ENCODE measurements around the gene FZD4.
A peak's percentile ranks its signal among the peaks of the same experiment; 100 is the strongest.

FZD4 gene

DNA sequence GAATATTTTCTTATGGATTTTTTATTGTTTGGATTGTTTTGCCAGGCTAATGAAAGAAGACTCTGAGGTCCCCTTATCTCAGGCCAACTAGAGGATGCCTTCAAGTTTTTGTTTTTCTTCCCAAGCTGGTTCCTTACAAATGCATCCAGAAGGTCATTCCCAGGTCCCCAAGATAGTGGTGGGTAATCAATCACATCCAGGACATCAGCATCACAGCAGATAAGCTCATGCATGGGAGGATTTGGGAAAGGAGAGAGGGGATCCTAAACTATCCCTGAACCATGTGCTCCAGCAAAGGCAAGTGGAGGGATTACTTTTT is 20.7 kb downstream of the FZD4 start:
- no peak overlapping the region for H3K4me3 ChIP-seq (ENCODE audit: low read depth, low read length)
- no peak for DNase-seq (ENCODE audit: low read depth)
- TF ChIP-seq POLR2A (IDR thresholded peaks at IDR 0.05; ENCODE audit: extremely low read depth, insufficient read length) (no peak), MYC (IDR thresholded peaks at IDR 0.05; ENCODE audit: low read depth, low read length) (no peak)
- TF ChIP-seq, protein P1, sequence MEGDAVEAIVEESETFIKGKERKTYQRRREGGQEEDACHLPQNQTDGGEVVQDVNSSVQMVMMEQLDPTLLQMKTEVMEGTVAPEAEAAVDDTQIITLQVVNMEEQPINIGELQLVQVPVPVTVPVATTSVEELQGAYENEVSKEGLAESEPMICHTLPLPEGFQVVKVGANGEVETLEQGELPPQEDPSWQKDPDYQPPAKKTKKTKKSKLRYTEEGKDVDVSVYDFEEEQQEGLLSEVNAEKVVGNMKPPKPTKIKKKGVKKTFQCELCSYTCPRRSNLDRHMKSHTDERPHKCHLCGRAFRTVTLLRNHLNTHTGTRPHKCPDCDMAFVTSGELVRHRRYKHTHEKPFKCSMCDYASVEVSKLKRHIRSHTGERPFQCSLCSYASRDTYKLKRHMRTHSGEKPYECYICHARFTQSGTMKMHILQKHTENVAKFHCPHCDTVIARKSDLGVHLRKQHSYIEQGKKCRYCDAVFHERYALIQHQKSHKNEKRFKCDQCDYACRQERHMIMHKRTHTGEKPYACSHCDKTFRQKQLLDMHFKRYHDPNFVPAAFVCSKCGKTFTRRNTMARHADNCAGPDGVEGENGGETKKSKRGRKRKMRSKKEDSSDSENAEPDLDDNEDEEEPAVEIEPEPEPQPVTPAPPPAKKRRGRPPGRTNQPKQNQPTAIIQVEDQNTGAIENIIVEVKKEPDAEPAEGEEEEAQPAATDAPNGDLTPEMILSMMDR (IDR thresholded peaks at IDR 0.05; ENCODE audit: low read depth, low read length), result no peak
- TF ChIP-seq, protein P2, sequence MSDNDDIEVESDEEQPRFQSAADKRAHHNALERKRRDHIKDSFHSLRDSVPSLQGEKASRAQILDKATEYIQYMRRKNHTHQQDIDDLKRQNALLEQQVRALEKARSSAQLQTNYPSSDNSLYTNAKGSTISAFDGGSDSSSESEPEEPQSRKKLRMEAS (IDR thresholded peaks at IDR 0.05; ENCODE audit: low read depth, low read length), result no peak

DNA sequence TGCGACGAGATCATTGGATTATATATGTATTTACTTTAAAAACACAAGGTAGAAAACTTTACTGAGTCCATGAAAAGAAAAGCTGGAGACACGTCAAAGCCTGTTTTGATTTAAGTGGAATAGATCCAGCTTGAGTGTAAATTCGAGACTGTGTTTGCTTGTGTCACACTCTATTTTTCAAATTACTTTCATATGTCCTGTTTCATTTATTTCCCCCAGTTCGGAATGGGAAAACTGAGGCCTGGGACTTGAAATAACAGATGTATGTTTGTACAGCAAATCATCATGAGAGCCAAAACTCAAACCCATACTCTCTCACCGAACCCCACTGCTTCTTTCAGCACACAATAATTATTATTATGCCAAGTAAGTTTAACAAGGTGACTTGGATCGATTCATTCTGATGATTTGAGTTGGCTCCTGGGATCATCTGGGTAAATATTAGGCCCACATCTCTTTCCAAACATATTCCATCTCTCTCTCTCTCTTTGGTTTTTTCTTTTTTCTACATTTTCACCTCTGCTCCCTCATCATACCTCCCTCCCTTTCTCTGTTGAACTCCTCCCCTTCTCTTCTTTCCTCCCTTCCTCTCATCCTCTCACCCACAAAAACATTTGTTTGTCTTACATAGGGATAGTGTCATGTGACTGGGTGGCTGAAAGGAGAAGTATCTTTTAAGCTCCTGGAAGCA is 21.2 kb downstream of the FZD4 start:
- TF ChIP-seq, protein P1 (IDR thresholded peaks at IDR 0.05; ENCODE audit: low read depth, low read length), result no peak
- TF ChIP-seq, protein P2 (IDR thresholded peaks at IDR 0.05; ENCODE audit: low read depth, low read length), result no peak
- TF ChIP-seq MYC (IDR thresholded peaks at IDR 0.05; ENCODE audit: low read depth, low read length), result no peak
- TF ChIP-seq POLR2A (IDR thresholded peaks at IDR 0.05; ENCODE audit: extremely low read depth, insufficient read length), result no peak
- H3K4me3 ChIP-seq (ENCODE audit: low read depth, low read length), result no peak overlapping the region
- no peak for DNase-seq (ENCODE audit: low read depth)

DNA sequence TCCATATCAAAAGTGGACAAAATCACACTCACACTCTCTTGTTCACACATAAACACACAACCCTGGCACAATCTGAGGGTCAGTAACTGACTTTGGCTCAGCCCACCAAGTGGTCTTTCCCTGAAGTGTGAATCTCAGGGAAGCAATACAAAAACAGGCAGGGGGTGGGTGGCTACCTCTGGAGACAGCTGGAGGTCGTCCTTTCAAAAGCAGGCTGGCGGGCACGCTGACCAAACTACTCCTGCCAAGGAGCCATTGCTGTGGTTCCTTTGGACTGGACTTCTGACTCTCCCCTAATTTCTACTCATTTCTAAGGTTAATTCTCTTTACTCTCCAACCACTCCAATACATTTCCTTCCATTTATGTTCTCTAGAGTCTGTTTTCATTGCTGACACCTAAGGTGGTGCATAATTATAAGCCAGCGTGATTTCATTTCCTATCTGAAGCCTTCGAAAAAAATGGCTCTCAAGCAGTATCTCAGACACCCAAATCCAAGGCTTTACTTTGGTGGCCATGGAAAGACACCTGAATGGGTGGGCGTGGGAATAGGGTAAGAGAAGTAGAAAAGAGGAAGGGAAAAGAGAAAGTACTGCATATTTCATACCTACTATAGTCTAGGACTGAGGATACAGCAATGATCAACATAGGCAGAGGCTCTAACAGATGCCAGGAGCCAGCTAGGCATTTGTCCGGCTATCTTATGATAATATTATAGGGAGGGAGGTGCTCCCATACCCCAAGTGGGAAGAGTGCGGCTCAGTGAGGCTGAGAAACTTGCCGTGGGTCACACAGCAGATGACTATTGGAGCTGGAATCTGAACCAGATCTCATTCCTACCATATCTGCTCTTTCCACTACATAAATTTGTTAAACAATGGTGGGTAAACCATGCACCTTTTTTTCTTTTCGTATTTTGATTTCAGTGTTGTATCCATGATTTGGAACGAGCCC is 22.0 kb downstream of the FZD4 start:
- TF ChIP-seq, protein P1 (IDR thresholded peaks at IDR 0.05; ENCODE audit: low read depth, low read length), result no peak
- TF ChIP-seq, protein P2 (IDR thresholded peaks at IDR 0.05; ENCODE audit: low read depth, low read length), result no peak
- TF ChIP-seq POLR2A (IDR thresholded peaks at IDR 0.05; ENCODE audit: extremely low read depth, insufficient read length) (no peak), MYC (IDR thresholded peaks at IDR 0.05; ENCODE audit: low read depth, low read length) (no peak)
- H3K4me3 ChIP-seq (ENCODE audit: low read depth, low read length), result no peak overlapping the region
- no peak for DNase-seq (ENCODE audit: low read depth)

DNA sequence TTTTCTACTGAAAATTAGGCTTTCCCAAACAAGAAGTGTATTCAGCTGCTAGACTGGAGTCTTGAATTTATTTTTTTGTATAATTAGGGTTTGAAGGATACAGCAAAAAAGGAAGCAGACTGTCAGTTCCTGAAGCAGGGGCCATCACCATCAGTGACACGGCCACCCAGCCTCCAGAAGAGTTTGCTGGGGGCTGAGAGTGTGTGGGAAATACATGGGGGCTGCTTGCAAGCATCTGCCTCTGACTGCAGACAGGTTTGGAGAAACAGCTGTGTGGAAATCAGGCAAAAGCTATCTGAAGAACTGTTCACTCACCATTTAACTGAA is 23.0 kb downstream of the FZD4 start:
- H3K4me3 ChIP-seq (ENCODE audit: low read depth, low read length), result no peak overlapping the region
- no peak for DNase-seq (ENCODE audit: low read depth)
- TF ChIP-seq POLR2A (IDR thresholded peaks at IDR 0.05; ENCODE audit: extremely low read depth, insufficient read length), result no peak
- TF ChIP-seq, protein P2 (IDR thresholded peaks at IDR 0.05; ENCODE audit: low read depth, low read length), result no peak
- TF ChIP-seq, protein P1 (IDR thresholded peaks at IDR 0.05; ENCODE audit: low read depth, low read length), result no peak
- TF ChIP-seq MYC (IDR thresholded peaks at IDR 0.05; ENCODE audit: low read depth, low read length), result no peak

DNA sequence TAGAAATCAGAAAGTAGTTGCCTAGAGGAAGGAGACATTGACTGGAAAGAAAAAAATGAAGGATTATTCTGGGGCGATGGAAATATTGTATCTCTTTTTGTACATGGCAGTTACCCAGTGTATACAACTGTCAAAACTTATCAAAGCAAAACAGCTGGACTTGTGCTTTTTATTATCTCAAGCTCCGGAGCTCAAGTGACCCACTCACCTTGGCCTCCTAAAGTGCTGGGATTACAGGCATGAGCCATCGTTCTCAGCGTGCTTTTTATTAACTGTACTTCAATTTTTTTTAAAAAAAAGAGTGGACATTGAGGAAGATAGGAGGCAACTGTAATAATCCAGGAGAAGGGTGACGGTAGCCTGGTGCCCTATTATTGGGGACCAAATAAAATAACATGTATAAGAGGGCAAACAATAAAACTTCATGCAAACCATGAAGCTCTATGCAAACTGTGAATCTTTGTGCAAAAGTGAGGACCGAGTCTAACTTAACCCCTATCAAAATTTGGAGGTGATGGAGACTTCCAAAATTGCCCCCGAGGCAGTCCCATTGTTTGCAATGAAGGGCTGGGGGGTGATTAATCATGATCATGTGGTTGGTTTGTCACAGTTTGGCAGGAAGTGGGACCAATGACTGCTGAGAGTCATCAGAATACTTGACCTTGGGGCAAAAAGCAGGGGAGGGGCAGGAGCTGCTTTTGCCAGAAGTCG is 23.5 kb downstream of the FZD4 start:
- TF ChIP-seq, protein P2 (IDR thresholded peaks at IDR 0.05; ENCODE audit: low read depth, low read length), result no peak
- TF ChIP-seq POLR2A (IDR thresholded peaks at IDR 0.05; ENCODE audit: extremely low read depth, insufficient read length) (no peak), MYC (IDR thresholded peaks at IDR 0.05; ENCODE audit: low read depth, low read length) (no peak)
- TF ChIP-seq, protein P1 (IDR thresholded peaks at IDR 0.05; ENCODE audit: low read depth, low read length), result no peak
- no peak overlapping the region for H3K4me3 ChIP-seq (ENCODE audit: low read depth, low read length)
- peak; percentile 43 for DNase-seq (ENCODE audit: low read depth)
